HG03025 (cell line): ENCODE results near the gene GAK.

Source experiments
- ATAC-seq: cut with Tn5 transposase; IDR thresholded peaks from one replicate; pipeline ENCODE4 v1.9.1; 2021; ENCODE audit warnings: mild to moderate bottlenecking, moderate library complexity; ENCODE audit not compliant: unreplicated experiment, low FRiP score

GAK gene

DNA sequence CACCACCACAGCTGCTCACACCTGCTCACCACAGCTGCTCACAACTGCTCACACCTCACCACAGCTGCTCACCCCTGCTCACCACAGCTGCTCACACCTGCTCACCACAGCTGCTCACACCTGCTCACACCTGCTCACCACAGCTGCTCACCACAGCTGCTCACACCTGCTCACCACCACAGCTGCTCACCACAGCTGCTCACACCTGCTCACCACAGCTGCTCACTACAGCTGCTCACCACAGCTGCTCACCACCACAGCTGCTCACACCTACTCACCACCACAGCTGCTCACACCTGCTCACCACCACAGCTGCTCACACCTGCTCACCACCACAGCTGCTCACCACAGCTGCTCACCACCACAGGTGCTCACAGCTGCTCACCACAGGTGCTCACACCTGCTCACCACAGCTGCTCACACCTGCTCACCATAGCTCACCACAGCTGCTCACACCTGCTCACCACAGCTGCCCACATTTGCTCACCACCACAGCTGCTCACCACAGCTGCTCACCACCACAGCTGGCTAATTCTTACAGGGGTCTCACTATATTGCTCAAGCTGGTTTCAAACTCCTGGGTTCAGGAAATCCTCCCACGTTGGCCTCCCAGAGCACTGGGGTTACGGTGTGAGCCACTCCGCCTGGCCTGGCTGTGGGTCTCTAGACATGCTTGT lies 75.8 kb downstream of the GAK start:
- no peak for ATAC-seq

DNA sequence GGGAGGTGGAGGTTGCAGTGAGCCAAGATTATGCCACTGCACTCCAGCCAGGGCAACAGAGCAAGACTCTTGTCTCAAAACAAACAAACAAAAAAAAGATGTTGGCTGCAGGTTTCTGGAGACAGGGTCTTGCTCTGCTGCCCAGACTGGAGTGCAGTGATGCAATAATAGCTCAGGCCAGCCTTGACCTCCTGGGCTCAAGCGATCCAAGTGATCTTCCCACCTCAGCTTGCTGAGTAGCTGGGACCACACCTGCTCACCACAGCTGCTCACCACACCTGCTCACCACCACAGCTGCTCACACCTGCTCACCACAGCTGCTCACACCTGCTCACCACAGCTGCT lies 76.3 kb downstream of the GAK start:
- ATAC-seq = no peak

DNA sequence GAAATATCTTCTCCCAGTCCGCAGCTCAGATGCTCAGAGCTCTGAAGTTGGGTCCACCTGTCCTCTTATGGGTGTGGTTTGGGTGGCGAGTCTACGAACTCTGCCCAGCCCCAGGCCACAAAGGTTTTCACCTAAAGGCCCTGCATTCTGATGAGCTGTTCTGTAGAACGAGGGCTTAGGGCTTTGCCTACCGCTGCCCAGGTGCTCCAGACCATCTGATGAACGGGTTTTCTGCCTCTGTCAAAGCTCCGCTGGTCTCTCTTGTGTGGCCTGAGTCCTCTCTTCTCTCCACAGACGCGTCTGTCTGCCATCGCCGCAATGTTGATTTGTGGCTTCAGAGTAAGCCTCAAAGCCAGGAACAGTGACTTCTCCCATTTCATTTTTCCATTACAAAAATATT lies 77.8 kb downstream of the GAK start:
- ATAC-seq = no peak

DNA sequence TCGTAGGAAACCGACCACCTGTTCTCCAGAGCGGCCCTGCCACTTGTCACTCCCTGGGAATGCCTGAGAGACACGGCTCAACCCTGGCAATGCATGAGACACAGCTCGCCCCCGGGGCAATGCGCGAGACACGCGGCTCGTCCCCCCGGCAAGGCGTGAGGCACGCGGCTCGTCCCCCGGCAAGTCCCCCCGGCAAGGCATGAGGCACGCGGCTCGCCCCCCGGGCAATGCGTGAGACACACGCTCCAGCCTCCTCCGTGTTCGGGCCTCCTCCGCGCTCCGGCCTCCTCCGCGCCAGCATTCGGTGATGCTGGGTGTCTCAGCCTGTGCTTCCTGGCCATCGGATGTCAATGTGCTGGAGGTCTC lies 78.7 kb downstream of the GAK start:
- ATAC-seq = no peak

DNA sequence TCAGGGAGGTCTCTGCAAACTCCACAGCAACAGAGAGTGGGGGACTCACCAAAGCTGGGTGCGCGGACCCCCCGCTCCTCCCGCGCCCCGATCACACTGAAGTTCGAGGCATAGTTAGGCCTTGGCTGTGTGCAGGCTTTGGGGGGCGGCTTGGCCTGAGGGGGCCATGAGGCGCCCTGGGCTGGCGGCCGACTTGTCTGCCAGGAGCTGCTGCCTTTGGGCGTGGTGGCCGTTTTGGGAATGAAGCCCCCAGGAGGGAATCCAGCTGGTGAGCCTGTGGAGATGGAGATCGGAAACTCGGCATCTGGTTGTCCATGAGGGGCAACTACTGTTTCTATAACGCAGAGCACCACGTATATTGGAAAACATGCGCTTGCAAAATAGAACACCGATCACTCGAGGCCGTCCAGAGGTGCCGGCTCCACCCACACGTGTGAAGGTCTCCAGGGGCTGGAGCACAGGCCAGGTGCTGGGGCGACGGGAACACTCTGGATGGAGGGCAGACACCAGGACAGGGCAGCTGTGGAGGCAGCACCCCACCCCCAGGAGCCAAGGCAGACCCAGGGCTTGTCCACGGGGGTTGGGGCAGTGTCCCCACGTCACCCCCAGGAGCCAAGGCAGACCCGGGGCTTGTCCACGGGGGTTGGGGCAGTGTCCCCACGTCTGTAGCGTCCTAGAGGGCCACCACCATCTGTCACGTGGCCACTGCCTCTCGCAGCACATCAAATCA lies 80.2 kb downstream of the GAK start:
- no peak for ATAC-seq

DNA sequence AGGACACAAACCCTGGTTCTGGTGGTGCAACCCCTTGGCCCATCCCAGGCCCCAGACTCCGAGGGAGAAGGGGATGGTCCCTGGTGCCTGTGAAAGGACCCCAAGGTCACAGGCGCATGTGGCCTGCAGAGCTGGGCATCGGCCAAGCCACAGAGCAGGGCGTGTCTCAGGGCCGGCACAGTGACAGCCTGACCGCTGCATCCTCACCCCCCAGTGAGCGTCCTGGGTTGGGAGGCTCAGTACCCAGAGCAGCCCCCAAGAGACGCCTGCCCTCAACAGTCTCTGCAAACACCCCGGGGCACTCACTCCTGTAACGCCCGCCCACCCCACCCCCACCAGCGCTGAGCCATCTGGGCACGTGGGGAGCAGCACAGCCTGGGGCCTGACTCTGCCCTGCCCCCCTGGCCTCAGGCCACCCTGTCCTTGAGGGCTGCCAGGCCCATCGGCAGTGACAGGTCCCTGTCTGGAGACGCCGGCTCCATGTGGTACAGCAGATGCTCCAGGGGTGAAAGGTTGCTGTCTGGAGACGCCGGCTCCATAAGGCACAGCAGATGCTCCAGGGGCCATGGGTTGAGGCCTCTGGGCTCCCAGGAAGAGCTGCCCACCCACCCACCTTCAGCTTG lies 81.7 kb downstream of the GAK start:
- ATAC-seq = no peak

DNA sequence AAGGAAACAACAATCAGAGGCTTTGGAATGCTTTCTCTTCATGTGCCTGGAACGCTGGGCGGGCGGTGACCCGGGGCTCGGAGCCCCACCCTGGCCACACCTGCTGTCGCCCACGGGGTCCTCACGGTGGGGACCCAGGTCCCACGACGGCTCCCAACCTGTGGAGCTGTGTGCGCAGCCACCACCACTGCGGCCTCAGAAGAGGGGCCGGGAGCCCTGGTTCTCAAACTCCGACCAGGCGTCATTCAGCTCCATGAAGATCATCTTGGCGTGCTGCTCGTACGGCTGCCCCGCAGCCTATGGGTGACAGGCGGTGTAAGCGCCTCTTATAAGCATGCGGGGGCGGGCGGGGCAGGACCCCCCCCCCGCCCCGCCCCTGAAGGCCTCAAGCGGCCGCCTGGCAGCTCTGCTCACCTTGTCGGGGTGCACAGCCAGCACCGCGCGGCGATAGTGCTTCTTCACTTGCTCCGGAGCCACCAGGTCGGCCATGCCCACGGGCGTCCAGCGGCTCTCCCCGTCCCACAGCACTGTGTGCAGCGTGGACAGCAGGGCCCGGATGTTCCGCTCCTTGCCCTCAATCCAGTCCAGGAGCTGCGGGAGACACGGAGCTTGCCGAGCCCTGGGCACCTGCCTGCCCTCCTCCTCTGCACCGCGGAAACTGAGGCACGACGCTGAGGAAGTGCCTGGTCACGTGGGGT lies 82.5 kb downstream of the GAK start:
- ATAC-seq = no peak

DNA sequence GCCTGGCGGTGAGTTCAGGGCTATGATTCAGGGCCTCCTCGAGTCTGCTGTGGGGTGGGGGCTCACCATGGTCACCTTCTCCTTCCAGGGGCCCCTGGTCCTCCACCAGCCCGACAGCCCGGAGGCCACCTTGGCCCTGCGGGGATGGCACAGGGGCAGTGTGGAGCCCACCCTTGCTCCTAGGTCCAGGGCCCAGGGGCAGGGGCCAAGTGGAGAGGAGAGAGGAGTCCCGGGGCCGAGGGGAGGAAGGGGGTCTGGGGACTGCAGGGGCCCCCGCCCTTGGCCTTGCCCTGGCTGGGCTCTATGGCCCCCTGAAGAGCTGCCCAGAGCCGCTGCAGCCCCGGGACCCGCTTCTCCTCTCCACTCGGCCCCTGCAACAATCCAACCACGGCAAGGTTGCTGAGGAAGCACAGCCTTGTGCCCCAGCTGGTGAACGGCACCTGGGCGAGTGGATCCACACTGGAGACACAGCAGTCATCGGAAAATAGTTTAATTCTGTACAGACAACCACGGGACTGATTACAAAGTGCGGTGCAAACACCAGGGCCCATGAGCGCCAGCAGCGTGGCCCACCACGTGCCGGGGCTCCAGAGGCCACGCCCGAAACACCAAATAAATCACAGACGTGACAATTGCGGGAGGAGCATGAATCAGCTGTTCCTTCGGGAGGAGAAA lies 83.2 kb downstream of the GAK start:
- ATAC-seq = no peak

DNA sequence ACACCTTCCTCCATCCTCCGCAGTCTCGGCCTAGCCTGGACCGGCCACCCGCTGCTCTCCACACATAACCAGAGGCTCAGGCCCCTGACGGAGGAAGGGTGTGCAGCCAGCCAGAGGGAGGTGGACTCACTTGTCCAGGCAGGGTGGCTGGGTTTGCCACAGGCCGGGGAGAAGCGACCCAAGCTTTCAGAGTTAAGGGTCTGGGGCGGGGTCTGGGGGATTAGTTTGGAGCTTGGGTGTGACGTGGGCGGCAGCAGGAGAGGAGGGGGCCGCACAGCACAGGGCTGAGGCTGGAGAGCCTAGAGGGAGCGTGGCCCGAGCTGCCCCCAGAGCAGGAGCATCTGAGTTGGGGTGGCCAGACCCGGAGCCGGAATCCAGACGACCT lies 83.8 kb downstream of the GAK start:
- ATAC-seq = no peak

DNA sequence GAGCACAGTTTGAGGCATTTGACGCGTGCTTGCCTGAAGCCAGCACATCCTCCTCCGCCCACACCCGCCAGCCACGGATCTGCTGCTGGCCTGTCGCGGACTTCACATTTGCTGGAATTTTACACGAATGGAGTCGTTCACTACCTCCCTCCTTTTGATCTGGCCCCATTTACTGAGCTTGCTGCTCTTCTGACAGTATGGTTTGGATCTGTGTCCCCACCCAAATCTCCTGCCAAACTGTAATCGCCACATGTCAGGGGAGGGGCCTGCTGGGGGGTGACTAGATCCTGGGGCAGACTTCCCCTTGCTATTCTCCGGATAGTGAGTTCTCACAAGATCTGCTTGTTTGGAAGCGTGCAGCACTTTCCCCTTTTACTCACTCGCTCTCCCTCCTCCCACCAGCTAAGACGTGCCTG lies 86.3 kb downstream of the GAK start:
- no peak for ATAC-seq

DNA sequence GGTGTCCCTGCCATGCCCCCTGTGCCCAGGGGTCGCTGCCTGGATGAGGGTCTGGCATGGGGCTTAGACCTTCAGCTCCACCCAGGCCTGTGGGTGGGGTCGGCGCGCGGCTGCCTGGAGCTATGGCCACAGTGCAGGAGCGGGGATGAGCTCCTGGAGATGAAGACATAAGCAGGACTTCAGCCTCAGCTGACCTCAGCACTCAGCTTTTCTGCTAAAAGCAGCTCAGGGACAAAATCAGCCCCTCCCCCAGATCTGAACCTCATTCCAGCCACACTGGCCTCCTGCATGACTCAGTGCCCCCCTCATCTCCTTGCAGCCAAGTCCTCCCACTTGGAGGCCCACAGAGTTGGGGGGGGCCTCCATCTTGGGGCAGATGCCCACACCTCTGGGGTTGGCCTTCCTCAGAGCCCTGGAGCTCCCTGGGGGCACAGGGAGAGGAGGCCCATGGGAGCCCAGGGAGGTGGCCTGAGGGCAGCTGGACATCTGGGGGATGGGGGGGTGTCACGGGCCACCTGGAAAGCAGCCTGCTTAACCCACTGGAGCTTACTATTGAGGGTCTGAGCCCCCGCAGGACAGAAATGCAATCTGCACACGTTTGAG lies 86.8 kb downstream of the GAK start:
- ATAC-seq = no peak

DNA sequence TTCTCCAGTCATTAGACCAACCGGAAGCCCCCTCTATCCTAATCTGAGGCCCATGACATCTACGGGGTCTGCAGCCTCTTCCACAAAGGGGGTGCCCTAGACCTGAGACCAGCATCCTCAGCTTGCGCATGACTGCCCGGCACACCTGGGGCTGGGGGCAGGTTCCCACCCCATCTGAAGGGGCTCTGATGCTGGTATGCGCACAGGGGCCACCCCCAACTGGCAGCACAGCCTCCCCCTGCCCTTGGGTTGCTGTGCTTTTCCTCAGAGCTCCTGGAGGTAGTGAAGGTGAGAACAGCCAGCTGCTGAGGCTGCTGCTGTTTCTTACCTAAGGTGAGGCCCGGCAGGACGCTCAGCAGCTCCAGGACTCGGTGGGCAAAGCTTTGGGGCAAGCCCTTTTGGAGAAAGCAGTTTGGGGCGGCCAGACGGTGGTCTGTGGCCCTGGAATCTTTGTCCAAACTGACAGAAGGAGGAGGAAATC lies 87.3 kb downstream of the GAK start:
- no peak for ATAC-seq

DNA sequence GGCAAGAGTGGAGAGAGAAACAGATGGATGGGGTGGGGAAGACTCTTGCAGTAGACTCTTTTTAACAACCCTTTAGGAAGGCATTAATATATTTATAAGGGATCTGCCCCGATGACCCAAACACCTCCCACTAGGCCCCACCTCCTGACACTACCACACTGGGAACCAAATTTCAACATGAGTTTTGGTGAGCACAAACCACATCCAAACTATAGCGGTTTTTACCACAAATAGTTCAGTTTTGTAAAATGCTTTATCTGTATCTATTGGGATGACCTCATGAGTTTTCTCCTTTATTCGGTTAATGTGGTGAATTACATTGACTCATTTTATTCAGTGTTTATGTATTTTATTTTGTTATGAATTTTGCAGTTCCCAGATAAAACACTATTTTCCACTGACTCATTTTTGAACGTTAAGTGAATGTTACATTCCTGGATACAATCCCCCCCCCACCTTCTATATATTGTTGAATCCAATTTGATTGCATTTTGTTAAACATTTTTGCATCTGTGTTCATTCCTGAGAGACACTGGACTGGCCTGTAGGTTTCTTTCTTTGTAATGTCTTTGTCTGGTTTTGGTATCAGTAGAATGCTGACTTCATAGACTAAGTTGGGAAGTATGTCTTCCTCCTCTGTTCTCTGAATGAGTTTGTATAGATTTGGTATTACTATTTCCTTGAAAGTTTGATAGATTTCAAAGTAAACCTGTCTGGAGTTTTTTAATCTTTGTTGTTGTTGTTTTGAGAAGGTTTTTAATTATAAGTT lies 92.3 kb downstream of the GAK start:
- ATAC-seq = no peak

DNA sequence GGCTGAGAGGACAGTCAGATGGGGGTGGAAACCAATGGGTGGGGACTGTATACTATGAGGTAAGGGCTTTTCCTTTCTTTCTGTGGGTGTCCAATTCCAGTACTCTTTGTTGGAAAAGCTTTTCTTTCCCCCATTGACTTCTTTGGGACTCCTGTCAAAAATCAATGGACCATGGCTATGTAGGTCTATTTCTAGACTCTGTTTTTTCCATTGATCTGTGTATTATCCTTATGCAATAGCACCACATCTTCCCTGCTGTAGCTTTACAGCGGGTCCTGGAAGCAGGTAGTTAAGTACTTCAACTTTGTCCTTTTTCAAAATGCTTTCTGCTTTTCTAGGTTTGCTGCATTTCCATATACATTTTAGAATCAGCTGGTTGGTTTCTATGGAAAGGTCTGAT lies 94.3 kb downstream of the GAK start:
- no peak for ATAC-seq

DNA sequence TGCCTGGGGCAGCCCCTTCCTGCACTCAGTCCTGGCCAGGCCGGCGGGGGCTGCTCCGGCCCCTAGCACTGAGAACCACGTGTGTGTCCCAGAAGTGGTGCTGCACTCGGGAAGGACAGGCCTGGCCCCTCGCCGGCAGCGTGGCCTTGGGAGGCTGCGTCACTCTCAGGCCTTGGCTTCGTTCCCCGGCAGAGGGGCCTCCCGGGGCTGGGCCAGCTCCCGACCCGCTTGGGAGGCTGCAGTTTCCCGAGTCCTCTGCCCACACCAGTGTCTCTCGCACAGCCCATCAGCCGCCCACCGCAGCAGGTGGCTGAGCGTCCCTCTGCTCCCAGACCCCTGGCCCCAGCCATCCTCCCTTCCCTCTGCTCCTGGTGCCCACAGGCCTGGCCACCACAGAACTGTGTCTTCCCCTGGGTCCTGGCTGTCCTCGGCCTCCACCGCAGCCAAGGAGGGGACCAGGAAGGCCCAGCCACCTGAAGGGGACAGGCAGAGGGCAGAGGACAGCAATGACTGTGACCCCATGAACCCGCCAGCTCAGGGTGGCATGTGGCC lies 95.3 kb downstream of the GAK start:
- no peak for ATAC-seq

DNA sequence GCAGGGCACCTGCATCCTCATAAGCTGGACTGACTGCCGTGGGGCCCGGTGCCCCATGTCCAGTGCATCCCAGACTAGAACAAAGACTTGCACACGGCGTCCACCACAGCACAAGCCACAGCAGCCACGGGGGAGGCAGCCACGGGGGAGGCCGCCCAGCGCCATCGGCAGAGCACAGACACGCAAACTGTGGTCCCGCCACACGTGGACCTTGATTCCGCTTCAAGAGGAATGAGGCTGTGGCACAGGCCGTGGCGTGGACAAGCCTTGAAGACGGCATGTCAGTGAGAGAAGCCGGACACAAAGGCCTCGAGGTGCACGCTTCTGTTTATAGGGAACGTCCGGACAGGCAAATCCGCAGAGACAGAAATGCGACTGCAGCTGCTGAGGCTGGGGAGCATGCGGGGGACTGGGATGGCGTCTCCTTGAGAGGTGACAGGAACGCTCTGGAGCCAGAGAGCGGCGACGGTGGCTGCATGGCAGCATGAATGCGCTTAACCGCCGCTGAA lies 96.1 kb downstream of the GAK start:
- ATAC-seq = no peak

DNA sequence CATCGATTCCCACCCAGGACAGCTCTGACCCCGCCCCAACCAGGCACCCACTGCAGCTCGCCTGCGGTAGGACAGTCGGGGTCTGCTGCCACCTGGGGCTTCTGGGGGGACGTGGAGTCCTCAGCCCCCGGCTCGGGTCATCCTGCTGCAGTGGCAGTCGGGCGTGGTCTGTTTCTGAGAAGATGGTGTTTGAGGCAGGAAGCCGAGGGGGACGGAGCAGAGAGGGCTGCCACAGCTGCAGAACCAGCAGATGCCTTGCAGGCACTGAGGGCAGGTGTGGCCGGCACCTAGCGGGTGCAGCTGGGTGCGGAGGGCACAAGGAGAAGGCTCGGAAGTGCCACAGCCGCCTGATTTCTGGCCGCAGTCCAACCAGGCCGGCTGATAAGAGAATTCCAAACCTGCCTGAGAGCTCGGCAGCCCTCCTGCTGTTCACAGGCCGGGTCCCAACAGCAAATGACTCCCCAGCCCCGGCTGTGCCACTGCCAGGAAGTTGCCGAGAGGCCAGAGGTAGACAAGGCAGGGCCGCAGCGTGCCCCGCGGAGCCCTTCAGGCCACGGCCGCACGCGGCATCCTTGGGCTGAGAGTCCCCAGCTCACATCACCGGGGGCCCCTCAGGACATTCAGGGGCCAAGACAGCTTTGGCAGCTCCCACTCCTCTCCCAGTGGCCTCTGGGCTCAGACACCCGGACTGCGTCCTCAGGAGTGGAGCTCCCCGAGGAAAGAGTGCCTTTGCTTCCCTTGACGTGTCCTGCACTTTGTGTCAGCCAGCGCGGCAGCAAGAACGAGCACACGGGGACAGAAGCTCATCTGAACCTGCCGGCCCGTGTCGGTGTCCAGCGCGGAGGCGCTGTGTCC lies 96.7 kb downstream of the GAK start:
- no peak for ATAC-seq
